NCI-H128 (cell line): Measurements from ENCODE around the gene PANX2.
"Not testable (repeated sequence)": the region's sequence is repeated elsewhere in the genome, so short reads cannot be mapped to it uniquely, and the experiment has no call there.

Source experiments
- DNase-seq: peaks from one replicate; lab custom pipeline; 2025; ENCODE audit not compliant: unreplicated experiment; lab: John Stamatoyannopoulos, UW

PANX2 gene, protein sequence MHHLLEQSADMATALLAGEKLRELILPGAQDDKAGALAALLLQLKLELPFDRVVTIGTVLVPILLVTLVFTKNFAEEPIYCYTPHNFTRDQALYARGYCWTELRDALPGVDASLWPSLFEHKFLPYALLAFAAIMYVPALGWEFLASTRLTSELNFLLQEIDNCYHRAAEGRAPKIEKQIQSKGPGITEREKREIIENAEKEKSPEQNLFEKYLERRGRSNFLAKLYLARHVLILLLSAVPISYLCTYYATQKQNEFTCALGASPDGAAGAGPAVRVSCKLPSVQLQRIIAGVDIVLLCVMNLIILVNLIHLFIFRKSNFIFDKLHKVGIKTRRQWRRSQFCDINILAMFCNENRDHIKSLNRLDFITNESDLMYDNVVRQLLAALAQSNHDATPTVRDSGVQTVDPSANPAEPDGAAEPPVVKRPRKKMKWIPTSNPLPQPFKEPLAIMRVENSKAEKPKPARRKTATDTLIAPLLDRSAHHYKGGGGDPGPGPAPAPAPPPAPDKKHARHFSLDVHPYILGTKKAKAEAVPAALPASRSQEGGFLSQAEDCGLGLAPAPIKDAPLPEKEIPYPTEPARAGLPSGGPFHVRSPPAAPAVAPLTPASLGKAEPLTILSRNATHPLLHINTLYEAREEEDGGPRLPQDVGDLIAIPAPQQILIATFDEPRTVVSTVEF

DNA sequence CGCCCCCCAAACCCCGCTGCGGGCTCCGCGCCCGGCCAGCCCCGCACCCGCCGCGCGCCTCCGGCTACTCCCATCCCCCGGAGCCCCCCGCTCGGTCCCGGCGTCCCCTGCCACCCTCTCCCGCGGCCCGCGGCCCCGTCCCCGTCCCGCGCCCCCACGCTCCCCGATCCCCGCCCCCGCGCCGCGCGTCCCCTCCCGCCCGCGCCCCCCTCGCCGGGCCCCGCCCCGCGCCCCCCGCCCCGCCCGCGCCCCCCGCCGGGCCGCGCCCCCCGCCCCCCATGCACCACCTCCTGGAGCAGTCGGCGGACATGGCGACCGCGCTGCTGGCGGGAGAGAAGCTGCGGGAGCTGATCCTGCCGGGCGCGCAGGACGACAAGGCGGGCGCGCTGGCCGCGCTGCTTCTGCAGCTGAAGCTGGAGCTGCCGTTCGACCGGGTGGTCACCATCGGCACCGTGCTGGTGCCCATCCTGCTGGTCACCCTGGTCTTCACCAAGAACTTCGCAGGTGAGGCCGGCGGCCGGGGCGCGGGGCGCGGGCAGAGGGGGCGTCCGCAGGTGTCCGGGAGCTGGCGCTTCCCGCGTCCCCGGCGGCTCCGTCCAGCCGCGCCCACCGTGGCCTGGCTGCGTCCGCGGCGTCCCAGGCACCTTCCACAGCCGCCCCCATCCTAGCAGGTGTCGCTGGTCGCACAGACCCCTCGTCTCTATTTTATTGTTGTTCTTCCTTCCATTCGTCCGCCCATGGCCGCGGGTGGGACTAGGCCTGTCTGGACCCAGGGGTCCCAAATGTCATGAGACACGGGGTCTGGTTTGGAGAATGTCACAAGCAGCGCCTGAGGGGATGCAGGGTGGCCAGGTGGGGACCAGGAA lies at the start of gene PANX2:
PANX2 (plus strand) TSS at position 279 of the 866 bp plus-strand sequence; CDS start at position 279, 0 bp downstream.
- DNase-seq = no peak

DNA sequence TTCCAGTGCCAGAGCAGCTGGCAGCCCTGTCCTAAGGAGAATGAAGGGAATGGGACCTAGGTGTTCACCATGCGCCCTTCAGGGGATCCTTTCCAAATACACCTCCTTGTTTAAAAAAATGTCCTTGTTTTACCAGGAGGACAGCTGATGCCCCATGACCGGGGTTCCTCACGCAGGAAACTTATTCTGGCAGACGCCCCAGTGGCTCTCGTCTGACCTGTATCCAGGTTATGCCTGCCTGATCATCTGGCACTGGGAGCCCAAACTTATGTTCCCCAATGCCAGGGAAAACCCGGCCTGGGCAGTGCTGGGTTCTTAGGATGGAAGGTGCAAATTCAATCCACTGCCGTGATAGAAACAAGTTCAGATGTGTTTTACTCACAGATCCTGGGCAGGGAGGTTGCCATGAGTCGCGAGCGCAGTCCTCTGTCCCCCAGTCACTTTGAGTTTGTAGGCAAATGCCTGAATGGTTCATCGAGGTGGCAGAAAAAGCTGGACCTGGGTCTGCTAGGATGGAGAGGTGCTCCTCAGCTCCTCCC lies 49.3 kb upstream of the PANX2 start:
- DNase-seq = no peak

DNA sequence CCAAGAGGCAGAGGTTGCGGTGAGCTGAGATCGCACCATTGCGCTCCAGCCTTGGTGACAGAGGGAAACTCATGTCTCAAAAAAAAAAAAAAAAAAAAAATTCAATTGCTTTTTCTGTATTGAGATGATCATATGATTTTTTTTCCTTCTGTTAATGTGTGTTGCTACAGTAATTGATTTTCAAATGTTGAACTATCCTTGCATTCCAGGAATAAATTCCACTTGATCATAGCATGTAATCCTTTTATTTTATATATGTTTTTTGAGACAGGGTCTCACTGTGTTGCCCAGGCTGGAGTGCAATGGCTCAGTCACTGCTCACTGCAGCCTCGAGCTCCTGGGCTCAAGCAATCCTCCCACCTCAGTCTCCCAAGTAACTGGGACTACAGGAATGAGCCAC lies 47.4 kb upstream of the PANX2 start:
- no peak for DNase-seq

DNA sequence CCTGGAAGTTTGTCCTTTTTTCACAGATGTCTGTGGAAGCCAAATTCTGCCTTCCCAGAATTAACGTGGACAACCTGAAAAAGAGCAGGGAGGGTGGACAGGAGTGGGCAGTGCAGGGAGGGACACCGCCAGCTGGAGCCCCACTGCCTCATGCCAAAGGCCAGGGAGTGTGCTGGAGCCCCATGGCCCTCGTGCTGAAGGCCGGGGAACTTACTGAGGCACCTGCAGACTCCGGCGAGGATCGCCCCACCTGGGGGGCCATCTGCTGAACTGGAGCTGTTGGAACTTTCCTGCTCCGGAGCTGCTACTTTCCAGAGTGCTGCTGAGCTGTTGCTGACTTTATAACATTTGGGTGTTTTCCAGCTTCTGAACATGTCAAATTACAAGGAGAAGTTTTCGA lies 45.5 kb upstream of the PANX2 start:
- DNase-seq = no peak

DNA sequence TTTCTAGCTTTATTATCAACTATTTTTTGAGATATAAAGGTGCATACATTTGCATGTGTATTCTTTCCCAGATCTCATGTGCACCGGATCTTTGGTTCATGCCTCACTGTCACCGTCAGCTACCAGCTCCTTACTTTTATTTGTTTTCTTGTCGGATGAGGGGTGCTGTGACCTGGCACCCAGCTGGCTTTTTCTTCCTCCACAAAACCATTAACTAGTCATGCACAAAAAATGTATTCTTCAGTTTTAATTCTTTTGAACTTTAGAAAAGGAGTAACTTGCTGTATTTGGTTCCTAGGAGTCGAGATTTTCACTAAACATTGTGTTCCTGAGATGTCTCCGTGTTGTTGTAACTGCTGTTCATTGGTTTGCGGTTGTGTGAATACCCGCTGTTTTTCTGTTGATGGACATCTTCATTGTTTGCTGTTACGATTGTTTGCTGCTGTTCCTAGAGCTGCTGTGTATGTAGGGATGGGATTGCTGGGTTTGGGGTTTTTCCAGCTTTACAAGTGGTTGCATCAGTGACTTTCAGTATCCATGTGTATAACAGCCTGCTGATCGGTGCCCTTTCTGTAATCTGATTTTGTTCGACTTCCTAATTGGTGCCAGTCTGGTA lies 41.3 kb upstream of the PANX2 start:
- no peak for DNase-seq

DNA sequence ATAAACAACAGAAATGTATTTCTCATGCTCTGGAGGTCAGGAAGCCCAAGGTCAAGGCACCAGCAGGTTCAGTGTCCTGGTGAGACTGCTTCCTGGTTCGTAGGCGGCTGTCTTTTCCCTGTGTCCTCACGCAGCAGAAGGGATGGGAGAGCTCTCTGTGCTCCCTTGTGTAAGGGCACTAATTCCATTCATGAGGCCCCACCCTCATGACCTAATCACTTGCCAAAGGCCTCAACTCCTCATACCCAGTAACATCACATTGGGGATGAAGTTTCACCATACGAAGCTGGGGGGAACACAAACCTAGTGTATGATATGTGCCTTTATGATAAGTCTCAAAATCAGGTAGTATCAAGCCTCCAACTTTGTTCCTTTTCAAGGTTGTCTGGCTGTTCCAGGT lies 38.6 kb upstream of the PANX2 start:
- no peak for DNase-seq

DNA sequence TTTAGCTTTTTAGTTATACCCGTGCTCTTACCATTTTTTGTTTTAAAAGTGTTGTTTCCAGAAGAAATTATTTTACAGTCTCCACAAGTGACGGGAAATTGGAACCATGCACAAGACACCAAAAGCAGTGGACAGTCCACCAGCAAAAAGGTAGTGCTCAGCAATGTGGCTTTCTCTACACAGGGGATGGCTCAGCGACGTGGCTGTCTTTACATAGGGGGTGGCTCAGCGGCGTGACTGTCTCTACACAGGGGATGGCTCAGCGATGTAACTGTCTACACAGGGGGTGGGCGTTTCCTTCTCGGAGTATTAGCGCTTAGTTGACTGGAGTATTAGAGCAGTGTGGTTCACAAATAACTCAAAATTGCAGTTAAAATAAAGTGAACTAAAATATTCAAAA lies 36.0 kb upstream of the PANX2 start:
- no peak for DNase-seq

DNA sequence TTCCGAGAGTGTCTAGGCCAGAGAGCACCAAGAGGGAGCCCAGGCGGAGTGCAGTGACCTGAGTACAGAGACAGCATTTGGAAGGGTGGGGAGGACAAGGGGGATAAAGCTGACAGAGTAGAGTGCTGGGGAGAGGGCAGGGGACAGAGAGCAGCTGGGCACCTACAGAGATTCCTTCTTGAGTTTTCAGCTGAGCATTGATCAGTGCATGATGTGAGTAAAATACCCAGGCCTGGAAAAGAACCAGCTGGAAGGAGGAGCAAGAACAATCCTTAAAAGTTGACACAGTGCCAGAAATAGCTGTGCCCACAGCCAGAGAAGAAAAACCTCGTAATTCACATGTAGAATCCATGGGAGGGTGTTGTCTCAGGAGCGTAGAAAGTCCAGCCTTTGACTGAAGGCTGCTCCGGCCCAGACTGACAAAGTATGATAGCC lies 33.9 kb upstream of the PANX2 start:
- DNase-seq = no peak

DNA sequence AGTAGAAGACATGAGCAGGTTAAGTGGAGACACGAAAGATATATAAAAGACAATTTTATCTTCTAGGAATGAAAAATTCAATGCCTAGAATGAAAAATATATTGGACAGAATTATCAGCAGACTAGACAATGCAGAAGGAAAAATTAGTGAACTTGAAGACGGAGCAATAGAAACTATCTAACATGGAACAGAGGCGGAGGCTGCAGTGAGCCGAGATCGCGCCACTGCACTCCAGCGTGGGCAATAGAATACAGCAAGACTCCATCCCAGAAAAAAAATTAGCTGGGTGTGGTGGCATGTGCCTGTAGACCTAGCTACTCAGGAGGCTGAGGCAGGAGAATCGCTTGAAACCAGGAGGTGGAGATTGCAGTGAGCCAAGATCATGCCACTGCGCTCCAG lies 33.3 kb upstream of the PANX2 start:
- not testable (repeated sequence) for DNase-seq

DNA sequence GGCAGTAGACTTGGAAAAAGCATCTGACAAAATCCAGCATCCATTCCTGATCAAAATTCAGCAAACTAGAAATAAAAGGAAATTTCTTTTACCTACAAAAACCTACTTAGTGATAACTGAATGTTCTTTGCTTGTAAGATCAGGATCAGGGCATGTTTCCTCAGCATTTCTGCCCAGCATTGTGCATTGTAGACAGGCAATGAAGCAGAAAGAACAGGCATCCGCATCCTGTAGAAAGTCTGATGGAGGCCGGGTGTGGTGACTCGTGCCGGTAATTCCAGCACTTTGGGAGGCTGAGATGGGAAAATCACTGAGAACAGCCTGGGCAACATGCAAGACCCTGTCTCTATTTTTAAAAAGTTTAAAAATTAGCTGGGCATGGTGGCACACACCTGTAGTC lies 32.5 kb upstream of the PANX2 start:
- no peak for DNase-seq

DNA sequence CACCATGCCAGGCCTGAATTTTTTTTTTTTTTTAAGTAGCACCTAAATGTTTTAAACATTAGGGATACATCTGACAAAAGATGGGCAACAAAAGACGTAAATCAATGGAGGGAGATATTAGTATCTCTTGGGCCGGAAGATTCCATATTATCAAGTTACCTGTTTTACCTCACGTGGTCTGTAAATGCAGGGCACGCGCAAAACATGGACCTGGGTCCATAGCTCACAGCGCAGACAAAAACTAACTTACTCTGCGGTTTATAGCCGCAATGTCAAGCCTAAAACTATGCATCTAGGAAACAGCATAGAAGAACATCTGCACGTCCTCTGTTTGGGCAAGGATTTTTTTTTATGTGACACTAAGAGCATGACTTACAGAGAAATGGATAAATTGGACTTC lies 31.5 kb upstream of the PANX2 start:
- DNase-seq = no peak

DNA sequence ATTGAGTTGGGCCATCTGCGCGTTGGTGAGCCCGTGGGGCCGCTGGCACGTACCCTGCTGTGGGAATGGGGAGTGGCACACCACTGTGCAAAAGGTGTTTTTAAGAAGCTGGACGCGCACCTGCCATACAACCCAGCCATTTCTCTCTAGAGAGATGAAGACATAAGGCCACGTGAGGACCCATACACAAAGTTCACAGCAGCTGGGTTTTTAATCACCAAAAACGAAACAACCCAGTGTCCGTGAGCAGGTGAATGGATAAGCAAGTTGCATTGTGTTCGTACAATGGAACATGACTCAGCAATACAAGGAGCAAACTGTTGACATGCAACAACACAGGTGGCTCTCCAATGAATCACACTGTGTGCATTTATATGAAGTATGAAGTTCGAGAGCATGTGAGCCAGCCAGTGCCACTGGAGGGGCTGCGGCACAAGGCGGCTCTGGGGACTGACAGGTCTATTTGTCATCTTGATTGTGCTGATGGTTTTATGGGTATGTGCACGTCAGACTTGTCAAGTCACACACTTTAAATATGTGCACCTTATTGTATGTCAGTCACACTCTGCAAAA lies 30.6 kb upstream of the PANX2 start:
- DNase-seq = peak; percentile 87

DNA sequence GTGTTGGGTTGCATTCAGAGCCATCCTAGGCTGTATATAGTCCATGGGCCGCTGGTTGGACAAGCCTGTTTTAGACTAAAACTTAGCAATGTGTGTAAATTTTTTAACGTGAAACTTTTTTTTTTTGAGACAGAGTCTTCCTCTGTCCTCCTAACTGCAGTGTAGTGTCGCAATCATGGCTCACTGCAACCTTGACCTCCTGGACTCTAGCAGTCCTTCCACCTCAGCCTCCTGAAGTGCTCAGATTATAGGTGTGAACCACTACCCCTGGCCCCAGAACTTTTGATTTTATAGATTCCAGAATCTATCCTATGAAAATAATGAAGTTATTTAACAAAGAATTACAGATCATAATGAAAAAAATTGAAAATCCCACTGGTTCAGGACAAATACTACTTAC lies 29.9 kb upstream of the PANX2 start:
- DNase-seq = no peak

DNA sequence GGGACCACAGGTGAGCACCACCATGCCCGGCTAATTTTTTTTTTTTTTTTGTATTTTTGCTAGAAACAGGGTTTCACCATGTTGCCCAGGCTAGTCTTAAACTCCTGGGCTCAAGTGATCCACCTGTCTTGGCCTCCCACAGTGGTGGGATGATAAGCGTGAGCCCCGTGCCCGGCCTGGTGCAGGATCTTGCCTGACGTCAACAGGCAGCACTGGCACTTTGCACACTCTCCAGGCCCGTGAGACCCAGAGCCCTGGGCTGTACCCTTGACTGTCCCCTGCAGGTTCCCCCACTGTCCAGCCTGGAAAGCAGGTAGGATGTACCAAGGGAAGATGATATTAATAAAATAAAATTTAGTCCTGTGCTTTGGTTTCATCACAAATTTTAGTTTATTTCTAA lies 29.1 kb upstream of the PANX2 start:
- no peak for DNase-seq

DNA sequence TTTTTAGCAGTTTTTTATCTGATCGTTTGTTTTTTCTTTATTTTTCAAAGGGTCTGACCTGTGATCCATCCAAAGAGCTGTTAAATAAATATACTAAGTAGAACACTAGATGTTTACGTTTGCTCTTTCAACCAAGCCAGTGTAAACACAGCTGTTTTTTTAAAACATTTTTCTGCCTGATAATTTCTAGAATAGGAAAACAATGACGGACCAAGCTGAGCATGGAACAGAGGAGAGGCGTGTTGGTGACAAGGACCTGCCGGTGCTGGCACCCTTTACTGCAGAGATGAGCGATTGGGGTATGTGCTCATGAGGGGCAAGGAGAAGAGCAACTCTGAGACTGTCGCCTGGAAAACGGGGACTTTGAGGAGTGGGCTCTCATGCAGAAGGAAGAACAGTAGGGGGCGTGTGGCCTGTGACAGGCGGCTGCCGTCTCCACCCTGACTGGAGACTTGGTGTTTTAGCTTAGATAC lies 28.6 kb upstream of the PANX2 start:
- DNase-seq = no peak

DNA sequence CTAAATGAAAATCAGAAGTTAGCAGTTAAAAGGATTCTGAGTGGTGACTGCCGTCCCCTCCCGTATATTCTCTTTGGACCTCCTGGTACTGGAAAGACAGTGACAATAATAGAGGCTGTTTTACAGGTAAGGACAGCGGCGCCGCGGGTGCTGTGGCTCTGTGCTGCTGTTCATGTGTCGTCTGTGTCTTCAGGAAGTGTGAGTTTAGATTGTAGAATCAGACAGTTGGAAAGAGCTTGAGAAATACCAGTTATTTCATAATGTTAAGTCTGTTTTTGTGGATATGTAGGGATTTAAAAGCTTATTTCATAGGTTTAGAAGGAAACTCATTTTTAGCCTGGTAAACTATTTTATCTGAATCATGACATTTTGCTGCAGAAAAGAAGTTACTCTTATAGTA lies 27.4 kb upstream of the PANX2 start:
- no peak for DNase-seq

DNA sequence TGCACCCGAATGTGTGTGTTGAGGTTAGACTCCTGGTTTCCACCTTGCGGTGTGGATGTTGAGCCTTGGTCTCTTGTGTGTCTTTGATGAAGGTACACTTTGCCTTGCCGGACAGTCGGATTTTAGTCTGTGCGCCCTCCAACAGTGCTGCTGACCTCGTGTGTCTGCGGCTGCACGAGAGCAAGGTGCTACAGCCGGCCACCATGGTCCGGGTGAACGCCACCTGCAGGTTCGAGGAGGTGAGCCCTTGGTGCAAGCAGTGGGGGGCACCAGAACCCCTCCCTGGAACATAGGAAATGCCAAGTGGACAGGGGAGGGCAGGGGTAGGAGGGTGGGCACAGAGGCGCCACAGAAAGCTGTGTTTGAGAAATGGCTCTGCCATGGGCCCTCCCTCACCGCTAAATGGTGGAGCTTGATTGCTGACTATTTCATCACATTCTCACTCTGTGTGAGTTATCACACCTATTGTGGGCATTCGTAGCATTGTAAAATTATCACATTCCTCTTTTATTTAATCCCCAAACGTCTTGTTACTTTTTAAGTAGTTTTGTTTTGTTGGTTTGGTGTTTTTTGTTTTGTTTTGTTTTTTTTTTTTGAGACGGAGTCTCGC lies 26.4 kb upstream of the PANX2 start:
- no peak for DNase-seq

DNA sequence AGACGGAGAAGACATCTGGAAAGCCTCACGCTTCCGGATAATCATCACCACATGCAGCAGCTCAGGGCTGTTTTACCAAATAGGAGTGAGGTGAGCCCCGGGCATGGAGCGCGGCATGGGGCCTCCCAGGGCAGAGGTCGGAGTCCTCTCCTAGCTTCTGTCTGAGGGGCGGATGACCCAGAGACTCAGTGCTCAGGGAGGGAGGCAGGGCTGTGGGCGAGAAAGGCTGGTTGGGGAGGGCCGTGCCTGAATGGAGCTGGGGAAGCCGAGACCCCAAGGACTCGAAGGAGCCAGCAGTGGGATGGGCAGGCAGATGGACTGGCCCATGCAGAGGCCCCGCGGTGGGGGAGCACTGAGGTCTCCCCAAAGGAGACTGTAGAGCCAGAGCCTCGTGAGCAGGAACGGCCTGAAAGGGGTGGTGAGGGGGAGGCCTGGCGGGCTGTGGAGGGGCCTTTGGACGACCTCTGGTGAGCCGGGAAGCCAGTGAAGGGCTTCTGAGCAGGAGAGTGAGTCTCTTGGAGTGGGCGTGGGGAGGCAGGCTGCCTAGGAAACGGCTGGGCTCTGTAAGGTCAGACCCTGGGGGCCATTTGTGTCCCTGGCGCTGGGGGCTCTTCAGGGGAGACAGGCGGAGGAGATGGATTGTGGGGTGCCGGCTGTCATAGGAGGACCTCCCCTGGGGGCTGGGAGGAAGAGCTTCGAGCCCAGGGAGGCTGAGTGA lies 24.7 kb upstream of the PANX2 start:
- DNase-seq = no peak

DNA sequence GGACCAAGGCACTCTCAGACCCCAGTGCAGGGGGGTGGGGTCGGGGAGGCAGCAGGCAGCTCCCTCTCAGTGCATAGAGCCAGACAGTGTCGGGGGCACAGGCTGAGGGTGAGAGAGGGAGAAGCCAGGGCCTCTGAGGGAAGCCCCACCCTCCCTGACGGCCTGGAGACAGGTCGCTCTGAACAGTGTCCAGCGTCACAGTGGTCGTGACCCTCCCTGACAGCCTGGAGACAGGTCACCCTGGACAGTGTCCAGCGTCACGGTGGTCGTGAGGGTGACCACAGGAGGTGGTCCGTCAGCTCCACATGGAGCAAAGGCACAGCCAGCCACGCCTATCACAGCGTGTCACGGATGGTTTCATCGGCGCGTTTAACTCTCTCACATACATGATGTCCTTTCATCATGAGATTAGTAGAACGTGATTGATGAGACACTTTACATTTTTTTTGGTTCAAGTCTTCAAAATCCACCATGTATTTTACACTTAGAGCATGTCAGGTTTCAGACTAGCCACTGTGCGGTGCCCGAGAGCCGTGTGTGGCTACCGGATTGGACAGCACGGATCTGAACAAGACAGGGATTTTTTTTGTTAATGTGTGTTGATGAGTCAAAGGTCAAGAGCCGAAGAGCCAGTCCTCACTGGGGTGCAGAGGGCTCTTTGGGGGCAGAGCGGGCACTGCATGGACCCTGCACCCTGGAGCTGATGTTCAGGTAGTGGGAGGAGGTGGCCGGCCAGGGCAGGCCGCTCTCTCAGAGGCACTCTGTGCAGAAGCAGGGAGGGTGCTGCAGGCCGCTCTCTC lies 23.9 kb upstream of the PANX2 start:
- no peak for DNase-seq
